ENCODE data around the gene GSTCD.

Gene GSTCD

GRCh38 chr4:105871997-105872396 is 163.4 kb downstream of the GSTCD start:
- Mint-ChIP-seq H3K27ac (ENCODE audit: low read depth) (no peak overlapping the region), H3K4me1 (no peaks in the 10 kb centered on the region), H3K36me3 (ENCODE audit: insufficient read depth) (no peaks in the 10 kb centered on the region), H3K4me3 (no peak overlapping the region), H3K27me3 (peaks cover 11% of the 10 kb centered on the region), H3K9me3 (no peaks in the 10 kb centered on the region)
- no peak for ATAC-seq (replicated peaks; ENCODE audit: extremely low read depth, poor library complexity, severe bottlenecking)
- DNase-seq (ENCODE audit: low spot score in 2 of 2), result no peak

DNA sequence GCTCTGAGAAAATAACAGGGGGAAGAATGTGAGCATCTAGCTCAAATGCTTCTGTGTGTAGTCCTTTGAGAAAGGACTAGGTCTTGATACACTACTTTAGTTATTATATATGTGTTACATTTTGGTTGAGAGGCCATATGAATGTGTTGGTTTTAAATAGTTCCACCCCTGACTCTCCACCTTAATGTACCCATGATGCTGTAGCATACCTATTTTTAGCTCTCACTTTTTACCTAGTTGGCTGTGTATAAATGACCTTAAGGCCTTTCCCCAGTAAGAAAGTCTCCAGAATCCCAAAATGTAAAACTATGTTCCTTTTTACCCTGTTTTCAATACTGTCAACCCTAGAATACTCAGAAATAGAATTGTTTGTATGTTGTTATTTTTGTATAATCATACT is 166.6 kb downstream of the GSTCD start:
- no peak for DNase-seq (ENCODE audit: low spot score in 2 of 2)
- H3K4me1 Mint-ChIP-seq, result no peaks in the 10 kb centered on the region

DNA sequence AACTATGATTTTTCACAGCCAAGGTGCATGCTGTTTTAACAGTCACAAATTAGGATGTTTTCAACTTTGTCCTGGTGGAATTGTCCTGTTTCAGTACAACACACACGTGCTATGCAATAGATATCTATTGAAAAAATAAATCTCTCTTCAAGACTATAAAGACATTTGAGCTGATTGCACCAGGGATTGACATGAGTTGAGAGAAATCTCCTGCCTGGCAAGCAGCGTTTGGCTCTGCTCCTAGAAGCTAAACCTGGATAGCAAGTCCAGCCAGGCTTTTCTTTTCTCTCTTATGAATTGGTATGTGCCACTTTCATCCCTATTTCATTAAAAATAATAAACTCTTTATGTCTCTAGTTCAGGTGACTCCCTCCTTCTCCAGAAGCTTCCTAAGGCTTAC is 170.1 kb downstream of the GSTCD start:
- Mint-ChIP-seq H3K36me3 (ENCODE audit: insufficient read depth) (no peaks in the 10 kb centered on the region), H3K4me1 (no peaks in the 10 kb centered on the region), H3K9me3 (peaks cover 6% of the 10 kb centered on the region), H3K27me3 (peaks cover 27% of the 10 kb centered on the region), H3K27ac (ENCODE audit: low read depth) (no peak overlapping the region), H3K4me3 (no peak overlapping the region)
- ATAC-seq (replicated peaks; ENCODE audit: extremely low read depth, poor library complexity, severe bottlenecking), result no peak
- DNase-seq (ENCODE audit: low spot score in 2 of 2), result no peak

More for the DNA sequence above, 166.6 kb downstream of the GSTCD start:
- Mint-ChIP-seq H3K27me3 (peaks cover 11% of the 10 kb centered on the region), H3K36me3 (ENCODE audit: insufficient read depth) (no peaks in the 10 kb centered on the region), H3K27ac (ENCODE audit: low read depth) (no peak overlapping the region), H3K4me3 (no peak overlapping the region), H3K9me3 (no peaks in the 10 kb centered on the region)
- ATAC-seq (replicated peaks; ENCODE audit: extremely low read depth, poor library complexity, severe bottlenecking), result no peak

DNA sequence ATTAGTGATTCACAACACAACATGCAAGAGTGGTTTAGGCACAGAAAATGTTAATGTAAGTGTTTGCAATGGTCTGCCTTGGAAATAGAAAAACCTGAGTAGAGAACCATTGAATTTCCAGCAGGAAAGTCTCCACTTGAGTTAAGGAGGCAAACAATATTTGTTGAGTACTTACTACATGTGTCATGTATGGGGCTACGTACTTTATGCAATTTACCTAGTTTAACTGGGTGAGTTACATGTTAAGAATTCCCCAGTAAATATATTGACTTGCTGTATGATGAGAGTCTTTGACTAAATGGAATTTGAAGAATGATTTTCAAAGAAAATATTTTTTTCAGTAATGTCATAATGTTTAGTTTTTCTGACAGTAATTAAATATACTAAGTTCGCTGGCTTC is 178.9 kb downstream of the GSTCD start:
- Mint-ChIP-seq H3K9me3 (peaks cover 14% of the 10 kb centered on the region), H3K4me3 (no peak overlapping the region), H3K27me3 (peaks cover 11% of the 10 kb centered on the region), H3K4me1 (no peaks in the 10 kb centered on the region), H3K36me3 (ENCODE audit: insufficient read depth) (no peaks in the 10 kb centered on the region), H3K27ac (ENCODE audit: low read depth) (no peak overlapping the region)
- ATAC-seq (replicated peaks; ENCODE audit: extremely low read depth, poor library complexity, severe bottlenecking) (no peak), DNase-seq (ENCODE audit: low spot score in 2 of 2) (no peak)

DNA sequence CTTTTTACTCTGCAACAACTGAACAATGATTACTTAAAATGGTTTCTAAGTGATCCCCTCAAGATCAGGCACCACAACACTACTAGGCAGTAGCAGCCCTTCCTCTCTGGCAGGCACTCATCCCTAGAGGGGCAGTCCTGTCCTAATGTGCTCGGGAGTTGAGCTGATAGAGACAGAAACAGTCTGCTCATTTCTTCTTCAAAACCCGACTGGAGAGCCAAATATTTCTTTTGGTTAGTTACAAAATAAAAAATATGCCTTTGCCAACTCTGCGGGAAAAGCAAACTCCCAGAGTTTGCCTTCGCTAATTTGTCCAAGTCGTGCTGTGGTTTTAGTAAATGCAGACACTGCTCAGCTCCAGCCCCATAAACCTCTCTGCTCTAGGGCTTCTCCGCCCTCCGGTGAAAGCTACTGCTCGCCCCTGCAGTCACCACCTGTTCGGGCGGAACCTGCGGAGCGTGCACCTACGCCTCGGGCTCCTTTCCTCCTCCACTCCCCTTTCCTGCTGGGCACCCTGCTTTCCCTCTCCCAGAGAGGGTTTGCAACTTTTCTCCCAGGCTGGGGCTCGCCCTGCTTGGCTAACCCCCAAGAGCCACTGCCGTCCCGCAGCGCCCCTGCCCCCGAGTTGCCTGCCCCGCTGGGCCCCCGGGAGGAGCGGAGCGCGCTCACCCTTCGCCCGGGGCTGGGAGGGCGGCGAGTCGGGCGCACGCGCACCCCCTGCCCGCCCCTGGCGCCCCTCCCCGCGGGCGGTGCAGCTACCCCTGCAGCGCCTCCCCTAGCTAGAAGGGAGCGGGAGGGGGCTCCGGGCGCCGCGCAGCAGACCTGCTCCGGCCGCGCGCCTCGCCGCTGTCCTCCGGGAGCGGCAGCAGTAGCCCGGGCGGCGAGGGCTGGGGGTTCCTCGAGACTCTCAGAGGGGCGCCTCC is 186.3 kb downstream of the GSTCD start, which contains the start of gene NPNT:
Gene NPNT (plus strand): TSS at position 812 of the 923 bp plus-strand sequence. CDS start 182 bp downstream, outside the sequence.
- H3K4me3 Mint-ChIP-seq, result no peak within 1 kb of the TSS
- H3K9me3 Mint-ChIP-seq, result peaks cover 5% of the 10 kb centered on the region
- no peak for DNase-seq (ENCODE audit: low spot score in 2 of 2)
- H3K27ac Mint-ChIP-seq (ENCODE audit: low read depth), result no peak within 1 kb of the TSS
- no peak for ATAC-seq (replicated peaks; ENCODE audit: extremely low read depth, poor library complexity, severe bottlenecking)
- H3K36me3 Mint-ChIP-seq (ENCODE audit: insufficient read depth), result no peaks in the 10 kb centered on the region
- H3K27me3 Mint-ChIP-seq, result peaks cover 62% of the 10 kb centered on the region
- no peaks in the 10 kb centered on the region for H3K4me1 Mint-ChIP-seq

DNA sequence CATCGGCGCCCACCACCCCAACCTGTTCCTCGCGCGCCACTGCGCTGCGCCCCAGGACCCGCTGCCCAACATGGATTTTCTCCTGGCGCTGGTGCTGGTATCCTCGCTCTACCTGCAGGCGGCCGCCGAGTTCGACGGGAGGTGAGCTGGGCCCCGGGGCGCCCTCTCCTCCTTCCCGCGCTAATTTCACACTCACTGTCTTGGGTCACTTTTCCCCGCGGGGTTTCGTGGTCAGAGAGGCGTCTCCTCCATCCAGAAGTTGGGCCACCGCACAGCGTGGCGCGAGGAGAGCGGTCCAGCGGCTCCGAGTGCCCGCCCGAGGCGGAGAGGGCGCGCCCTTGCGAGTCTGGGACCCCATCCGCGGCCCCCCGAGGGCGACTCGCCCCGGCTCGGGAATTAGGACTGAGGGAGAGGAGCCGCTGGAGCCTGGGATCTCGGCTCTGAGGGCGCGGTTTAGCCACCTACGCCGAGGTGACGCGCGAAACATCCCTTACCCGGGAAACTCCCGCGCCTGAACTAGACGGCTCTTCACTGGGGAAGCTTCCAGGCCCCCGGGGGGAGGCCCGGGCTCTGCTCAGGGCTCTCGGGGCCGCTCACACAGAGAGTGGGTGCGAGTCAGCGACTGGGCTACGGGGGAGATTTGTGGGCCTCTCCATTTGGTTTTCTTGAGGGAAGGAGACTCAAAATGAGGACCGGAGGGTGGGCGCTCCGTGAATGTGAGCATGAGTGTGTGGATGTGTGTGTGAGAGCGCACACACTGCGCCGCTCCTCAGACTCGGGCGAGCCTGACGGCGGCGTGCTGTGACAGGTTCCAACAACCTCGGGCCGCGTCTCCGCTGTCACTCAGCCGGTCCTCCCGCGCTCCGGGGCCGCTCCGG is 187.2 kb downstream of the GSTCD start:
- Mint-ChIP-seq H3K36me3 (ENCODE audit: insufficient read depth) (no peaks in the 10 kb centered on the region), H3K4me3 (no peak overlapping the region), H3K27me3 (peaks cover 62% of the 10 kb centered on the region), H3K27ac (ENCODE audit: low read depth) (no peak overlapping the region), H3K9me3 (no peaks in the 10 kb centered on the region), H3K4me1 (no peaks in the 10 kb centered on the region)
- DNase-seq (ENCODE audit: low spot score in 2 of 2), result no peak
- no peak for ATAC-seq (replicated peaks; ENCODE audit: extremely low read depth, poor library complexity, severe bottlenecking)

DNA sequence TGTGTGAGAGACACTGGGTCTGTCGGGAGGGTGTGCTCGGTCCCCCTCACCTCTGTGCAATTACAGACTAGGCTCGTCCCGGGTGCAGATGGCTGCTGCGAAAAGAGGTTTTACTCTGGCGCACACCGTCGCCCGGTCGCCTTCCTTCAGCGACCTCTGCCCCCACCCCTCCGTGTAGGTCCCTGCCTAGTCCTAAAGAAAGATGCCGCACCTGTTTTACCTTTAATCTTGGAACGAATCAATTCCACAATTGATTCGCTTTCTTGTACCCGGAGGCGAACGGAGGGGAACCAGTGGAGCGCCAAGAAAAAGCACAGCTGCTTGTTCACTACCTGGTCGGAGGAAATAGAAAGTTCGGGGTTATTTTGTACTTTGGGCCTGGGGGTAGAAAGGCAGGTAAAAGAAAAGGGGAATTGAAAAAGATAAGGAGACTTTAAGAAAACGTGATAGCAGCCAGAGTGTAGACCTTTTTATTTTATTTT is 187.9 kb downstream of the GSTCD start:
- H3K36me3 Mint-ChIP-seq (ENCODE audit: insufficient read depth), result no peaks in the 10 kb centered on the region
- no peak for DNase-seq (ENCODE audit: low spot score in 2 of 2)
- H3K27me3 Mint-ChIP-seq, result peaks cover 62% of the 10 kb centered on the region
- H3K9me3 Mint-ChIP-seq, result no peaks in the 10 kb centered on the region
- no peaks in the 10 kb centered on the region for H3K4me1 Mint-ChIP-seq
- H3K4me3 Mint-ChIP-seq, result no peak overlapping the region
- no peak for ATAC-seq (replicated peaks; ENCODE audit: extremely low read depth, poor library complexity, severe bottlenecking)
- no peak overlapping the region for H3K27ac Mint-ChIP-seq (ENCODE audit: low read depth)

All from central memory CD8-positive, alpha-beta T cell (primary cell).